ENCODE results near the gene SLC43A3. TPM values are rescaled to one million over a fixed set of nuclear protein-coding genes. Genes with fewer than 3 reads are reported as not detected.
A peak's percentile ranks its signal among the peaks of the same experiment; 100 is the strongest.

Gene SLC43A3
- total and polyA plus RNA-seq, 9 of the 15 experiments (the other 6 are each of a cell fraction or from before 2014, with no cell fraction given) = 63.7 to 281 (median 139) TPM

DNA sequence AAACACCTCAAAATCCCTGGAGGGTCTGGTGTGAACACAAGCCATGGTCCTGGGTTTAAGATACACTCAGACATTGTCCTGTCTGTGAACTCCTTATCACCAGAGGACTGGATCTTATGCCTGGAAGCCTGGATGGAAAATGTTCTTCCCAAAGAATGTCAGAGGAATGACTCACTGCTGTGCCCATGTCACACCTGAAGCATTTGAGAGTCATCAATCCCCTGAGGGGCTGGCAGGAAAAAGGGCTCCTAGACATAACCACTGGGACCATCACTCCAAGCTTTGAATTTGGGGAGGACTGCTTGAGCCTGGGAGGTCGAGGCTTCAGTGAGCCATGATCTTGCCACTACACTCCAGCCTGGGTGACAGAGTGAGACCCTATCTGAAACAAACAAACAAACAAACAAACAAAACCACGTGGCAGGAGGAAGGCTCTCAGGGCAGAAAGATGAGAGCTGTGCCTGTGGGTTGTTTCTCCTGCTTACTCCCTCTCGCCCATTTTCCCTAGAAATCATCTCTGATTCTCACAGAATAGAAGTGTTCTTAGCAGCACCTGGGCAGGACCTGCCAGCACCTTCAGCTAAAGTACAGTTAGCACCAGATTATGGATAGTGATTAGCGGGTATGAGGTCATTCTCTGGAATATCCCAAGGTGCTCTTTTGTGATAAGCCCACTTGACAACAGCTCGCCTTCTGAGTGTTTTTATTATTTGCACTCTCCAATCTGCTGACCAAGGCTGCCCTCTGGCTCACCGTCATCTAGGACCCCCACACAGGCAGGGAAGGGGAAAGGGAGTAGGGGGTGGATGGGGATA, 24.5 kb downstream of the SLC43A3 start (continued):
- TF ChIP-seq, protein P1, sequence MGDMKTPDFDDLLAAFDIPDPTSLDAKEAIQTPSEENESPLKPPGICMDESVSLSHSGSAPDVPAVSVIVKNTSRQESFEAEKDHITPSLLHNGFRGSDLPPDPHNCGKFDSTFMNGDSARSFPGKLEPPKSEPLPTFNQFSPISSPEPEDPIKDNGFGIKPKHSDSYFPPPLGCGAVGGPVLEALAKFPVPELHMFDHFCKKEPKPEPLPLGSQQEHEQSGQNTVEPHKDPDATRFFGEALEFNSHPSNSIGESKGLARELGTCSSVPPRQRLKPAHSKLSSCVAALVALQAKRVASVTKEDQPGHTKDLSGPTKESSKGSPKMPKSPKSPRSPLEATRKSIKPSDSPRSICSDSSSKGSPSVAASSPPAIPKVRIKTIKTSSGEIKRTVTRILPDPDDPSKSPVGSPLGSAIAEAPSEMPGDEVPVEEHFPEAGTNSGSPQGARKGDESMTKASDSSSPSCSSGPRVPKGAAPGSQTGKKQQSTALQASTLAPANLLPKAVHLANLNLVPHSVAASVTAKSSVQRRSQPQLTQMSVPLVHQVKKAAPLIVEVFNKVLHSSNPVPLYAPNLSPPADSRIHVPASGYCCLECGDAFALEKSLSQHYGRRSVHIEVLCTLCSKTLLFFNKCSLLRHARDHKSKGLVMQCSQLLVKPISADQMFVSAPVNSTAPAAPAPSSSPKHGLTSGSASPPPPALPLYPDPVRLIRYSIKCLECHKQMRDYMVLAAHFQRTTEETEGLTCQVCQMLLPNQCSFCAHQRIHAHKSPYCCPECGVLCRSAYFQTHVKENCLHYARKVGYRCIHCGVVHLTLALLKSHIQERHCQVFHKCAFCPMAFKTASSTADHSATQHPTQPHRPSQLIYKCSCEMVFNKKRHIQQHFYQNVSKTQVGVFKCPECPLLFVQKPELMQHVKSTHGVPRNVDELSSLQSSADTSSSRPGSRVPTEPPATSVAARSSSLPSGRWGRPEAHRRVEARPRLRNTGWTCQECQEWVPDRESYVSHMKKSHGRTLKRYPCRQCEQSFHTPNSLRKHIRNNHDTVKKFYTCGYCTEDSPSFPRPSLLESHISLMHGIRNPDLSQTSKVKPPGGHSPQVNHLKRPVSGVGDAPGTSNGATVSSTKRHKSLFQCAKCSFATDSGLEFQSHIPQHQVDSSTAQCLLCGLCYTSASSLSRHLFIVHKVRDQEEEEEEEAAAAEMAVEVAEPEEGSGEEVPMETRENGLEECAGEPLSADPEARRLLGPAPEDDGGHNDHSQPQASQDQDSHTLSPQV (IDR thresholded peaks at IDR 0.05) = peak; percentile 43; the same call in 1 of the 2 replicates
- no peak for TF ChIP-seq ZNF217 (CRISPR knock-in tag; IDR thresholded peaks at IDR 0.05)
- TF ChIP-seq, protein P2, sequence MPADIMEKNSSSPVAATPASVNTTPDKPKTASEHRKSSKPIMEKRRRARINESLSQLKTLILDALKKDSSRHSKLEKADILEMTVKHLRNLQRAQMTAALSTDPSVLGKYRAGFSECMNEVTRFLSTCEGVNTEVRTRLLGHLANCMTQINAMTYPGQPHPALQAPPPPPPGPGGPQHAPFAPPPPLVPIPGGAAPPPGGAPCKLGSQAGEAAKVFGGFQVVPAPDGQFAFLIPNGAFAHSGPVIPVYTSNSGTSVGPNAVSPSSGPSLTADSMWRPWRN (IDR thresholded peaks at IDR 0.05; ENCODE audit: low read depth) = peak; percentile 35; the same call in 1 of the 2 replicates
- TF ChIP-seq SP1 (CRISPR knock-in tag; IDR thresholded peaks at IDR 0.05) = peak; percentile 65
- no peak for TF ChIP-seq PRPF4 (IDR thresholded peaks at IDR 0.05; ENCODE audit: insufficient read depth, low read depth, low read length, poor library complexity, severe bottlenecking)
- TF ChIP-seq ZC3H4 (CRISPR knock-in tag; IDR thresholded peaks at IDR 0.05; ENCODE audit: borderline replicate concordance) = no peak
- TF ChIP-seq FOSL1 (tag; conservative IDR thresholded peaks at IDR 0.05) = peak; percentile 76
- peak; percentile 30 for TF ChIP-seq POLR2B (IDR thresholded peaks at IDR 0.05; ENCODE audit: low read depth, partially characterized antibody)
- TF ChIP-seq, protein P3, sequence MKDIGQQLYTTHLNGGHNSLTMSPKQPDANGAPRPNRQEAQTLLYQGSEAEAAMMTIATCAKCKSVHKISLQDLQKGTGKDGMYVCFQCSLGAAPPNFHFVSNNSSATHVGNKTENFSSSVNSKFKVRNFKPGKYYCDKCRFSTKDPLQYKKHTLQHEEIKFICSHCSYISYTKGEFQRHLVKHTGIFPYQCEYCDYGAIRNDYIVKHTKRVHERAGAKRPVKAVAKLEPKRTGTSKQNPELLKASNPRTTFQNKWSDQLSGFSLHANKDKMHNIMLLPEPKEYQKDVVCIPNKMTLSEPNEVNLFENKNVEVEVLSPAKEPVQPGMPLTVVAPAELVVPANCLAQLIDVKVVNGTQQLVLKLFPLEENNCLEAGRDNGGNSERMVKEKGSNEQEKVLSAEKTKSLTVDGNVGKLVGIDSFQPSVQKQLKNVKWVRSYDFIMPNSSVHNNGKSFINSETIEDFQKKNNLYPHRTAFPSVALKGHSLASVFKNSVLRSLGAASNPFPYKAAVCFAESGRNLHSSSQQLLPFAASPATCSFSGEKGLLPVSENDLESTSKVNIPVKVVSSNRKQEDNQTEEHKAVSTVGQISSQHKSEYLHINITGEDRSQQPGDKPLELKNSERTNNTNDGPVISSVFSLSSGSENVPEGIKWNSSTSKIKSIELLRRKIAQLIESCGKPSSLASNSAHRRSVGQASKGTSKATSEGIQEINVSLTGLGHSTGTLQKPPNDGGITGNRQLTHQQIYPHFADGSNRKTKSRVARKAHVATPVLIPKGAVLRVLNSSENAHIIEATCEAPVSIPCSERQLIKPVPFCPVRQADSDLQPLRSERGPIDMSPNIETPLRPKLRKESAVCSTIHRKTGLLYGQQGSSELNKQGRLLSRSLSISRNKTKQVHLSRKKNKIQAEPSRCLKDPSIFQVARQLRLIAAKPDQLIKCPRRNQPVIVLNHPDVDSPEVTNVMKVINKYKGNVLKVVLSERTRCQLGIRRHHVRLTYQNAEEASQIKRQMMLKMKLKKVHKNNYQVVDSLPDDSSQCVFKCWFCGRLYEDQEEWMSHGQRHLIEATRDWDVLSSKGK (CRISPR knock-in tag; IDR thresholded peaks at IDR 0.05) = no peak
- peak; percentile 82 for TF ChIP-seq MTA2 (IDR thresholded peaks at IDR 0.05; ENCODE audit: low read depth)
- TF ChIP-seq CCNT2 (IDR thresholded peaks at IDR 0.05; ENCODE audit: borderline replicate concordance, extremely low read depth, insufficient read length, low read depth, low read length) = peak; percentile 64
- 0 out of 4 replicates have a peak, but pooled peaks of 1 of the 2 experiments have one; percentile 23 for TF ChIP-seq HDAC1 (IDR thresholded peaks at IDR 0.05)
- no peak for TF ChIP-seq RBM14 (IDR thresholded peaks at IDR 0.05; ENCODE audit: borderline replicate concordance, insufficient read depth, low read depth, low read length)
- peak; percentile 50; the same call in 1 of the 2 replicates for TF ChIP-seq MTA1 (IDR thresholded peaks at IDR 0.05; ENCODE audit: borderline replicate concordance)
- peak; percentile 58; the same call in 1 of the 2 replicates for TF ChIP-seq MEF2A (IDR thresholded peaks at IDR 0.05; ENCODE audit: control insufficient read depth, low read depth, low read length)
- TF ChIP-seq FOXK2 (conservative IDR thresholded peaks at IDR 0.05 in 1 of 2, IDR thresholded peaks at IDR 0.05 in 1 of 2; ENCODE audit: low read depth in 2 of 2) = peak; percentile 48 to 61; a peak in 2 of 4 replicates
- peak in 1 of 2 experiments; percentile 68; a peak in 2 of 4 replicates for TF ChIP-seq TRIM24 (IDR thresholded peaks at IDR 0.05)

Measured in K562 (cell line).